AG09319 (cell line): ENCODE results near the gene CHRNE.
"Not testable (repeated sequence)": the region's sequence is repeated elsewhere in the genome, so short reads cannot be mapped to it uniquely, and the experiment has no call there.

ENCODE experiments used
- DNase-seq: peaks from one replicate; pipeline ENCODE4 v3.0.0-alpha.2; 2010; ENCODE audit warnings: low read depth; ENCODE audit errors: extremely low read depth
- TF ChIP-seq, protein P1 (sequence below): IDR thresholded peaks from 2 replicates; pipeline ENCODE4 v1.5.1; 2011; ENCODE audit warnings: low read depth, mild to moderate bottlenecking, inconsistent platforms, low read length, moderate library complexity

CHRNE gene

GRCh38 chr17:4877089-4877488 is 25.8 kb downstream of the CHRNE start:
- TF ChIP-seq, protein P1, sequence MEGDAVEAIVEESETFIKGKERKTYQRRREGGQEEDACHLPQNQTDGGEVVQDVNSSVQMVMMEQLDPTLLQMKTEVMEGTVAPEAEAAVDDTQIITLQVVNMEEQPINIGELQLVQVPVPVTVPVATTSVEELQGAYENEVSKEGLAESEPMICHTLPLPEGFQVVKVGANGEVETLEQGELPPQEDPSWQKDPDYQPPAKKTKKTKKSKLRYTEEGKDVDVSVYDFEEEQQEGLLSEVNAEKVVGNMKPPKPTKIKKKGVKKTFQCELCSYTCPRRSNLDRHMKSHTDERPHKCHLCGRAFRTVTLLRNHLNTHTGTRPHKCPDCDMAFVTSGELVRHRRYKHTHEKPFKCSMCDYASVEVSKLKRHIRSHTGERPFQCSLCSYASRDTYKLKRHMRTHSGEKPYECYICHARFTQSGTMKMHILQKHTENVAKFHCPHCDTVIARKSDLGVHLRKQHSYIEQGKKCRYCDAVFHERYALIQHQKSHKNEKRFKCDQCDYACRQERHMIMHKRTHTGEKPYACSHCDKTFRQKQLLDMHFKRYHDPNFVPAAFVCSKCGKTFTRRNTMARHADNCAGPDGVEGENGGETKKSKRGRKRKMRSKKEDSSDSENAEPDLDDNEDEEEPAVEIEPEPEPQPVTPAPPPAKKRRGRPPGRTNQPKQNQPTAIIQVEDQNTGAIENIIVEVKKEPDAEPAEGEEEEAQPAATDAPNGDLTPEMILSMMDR, result no peak
- no peak for DNase-seq

DNA sequence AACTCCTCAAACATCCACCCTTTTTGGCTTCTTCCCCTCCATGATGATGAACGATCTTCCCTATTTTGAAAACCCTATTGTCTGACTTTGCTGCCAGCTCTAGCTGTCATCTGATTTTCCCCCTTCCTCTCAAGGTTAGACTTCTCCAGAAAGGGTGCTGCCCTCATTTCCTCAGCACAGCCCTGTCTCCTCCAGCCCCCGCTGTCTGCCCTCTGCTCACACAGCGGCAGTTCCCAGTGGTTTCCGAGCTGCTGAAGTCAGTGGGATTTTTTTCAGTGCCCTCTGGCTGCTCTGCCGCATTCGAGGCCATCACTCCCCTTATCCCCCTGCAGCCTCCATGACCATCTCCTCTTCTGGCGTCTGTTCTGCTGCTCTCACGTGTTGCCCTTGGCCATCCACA is 30.1 kb downstream of the CHRNE start:
- DNase-seq, result no peak
- TF ChIP-seq, protein P1, result no peak

- DNase-seq, result no peak
- TF ChIP-seq, protein P1, result no peak
Measured at GRCh38 chr17:4870855-4871254, 32.0 kb downstream of the CHRNE start.

- not testable (repeated sequence) for DNase-seq
Measured at GRCh38 chr17:4869058-4869998, 33.6 kb downstream of the CHRNE start.

GRCh38 chr17:4867535-4867934 is 35.4 kb downstream of the CHRNE start:
- not testable (repeated sequence) for DNase-seq

DNA sequence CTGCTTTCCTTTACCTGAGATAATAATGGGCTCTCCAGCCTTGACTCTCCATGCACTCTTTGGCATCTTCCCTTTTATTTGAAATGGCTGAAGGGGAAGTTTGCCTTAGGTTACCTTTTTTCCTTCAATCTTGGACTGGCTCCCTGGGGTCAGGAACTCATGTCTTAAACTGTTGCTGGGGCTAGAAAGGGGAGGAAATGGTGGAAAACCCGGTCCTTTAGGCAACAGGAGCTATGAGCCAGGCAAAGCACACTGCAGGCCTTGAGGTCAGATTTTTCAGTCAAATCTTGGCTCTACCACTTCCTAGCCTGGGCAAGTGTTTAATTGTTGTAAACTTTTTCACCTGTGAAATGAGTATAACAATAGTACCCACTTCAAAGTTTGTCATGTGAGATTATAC is 39.6 kb downstream of the CHRNE start:
- DNase-seq, result no peak
- TF ChIP-seq, protein P1, result no peak

GRCh38 chr17:4862720-4863119 is 40.2 kb downstream of the CHRNE start:
- TF ChIP-seq, protein P1, result no peak
- no peak for DNase-seq

- TF ChIP-seq, protein P1, result no peak
- no peak for DNase-seq
Measured at GRCh38 chr17:4861052-4861451, 41.8 kb downstream of the CHRNE start.
